SH-SY5Y (cell line): ENCODE data around the gene NEK6.

Experiments used
- GATA2 ChIP-seq: IDR thresholded peaks from 2 replicates; pipeline ENCODE4 v1.6.1; 2011; ENCODE audit warnings: mild to moderate bottlenecking, low read depth, low read length
- GATA3 ChIP-seq: IDR thresholded peaks from 2 replicates; pipeline ENCODE4 v1.6.1; 2011; ENCODE audit warnings: low read depth, mild to moderate bottlenecking, low read length, moderate library complexity

DNA sequence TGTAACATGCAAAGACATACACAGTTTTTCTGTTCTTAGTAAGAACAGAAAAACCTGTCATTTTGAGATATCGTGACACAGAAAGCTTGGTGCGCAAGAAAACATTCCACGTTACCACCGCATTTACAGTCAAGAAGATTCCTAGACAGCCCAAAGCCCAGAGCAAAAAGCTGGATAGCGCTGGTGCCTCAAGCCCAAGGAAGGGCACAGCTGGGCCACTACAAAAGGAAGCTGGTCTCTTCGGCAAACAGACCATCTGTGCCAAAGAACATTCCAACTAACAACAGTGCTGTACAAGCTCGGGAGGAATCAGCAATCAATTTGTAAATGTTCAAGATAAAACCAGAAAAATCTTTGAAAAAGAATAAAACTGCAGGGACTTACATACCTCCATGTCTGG lies 126.5 kb downstream of the NEK6 start:
- TF ChIP-seq GATA3 (no peak), GATA2 (no peak)
